ENCODE data around the gene PHLPP1. TPM values are rescaled to one million over a fixed set of nuclear protein-coding genes. Genes with fewer than 3 reads are reported as not detected.

The PHLPP1 gene
- total and polyA plus RNA-seq, 9 of the 15 experiments (the other 6 are each of a cell fraction or from before 2014, with no cell fraction given) = 0.56 to 9.0 (median 4.5) TPM

GRCh38 chr18:62829936-62830335, 114.6 kb downstream of the PHLPP1 start (continued):
- TF ChIP-seq PKNOX1 (IDR thresholded peaks at IDR 0.05) (peak; percentile 65), AFF4 (CRISPR knock-in tag; IDR thresholded peaks at IDR 0.05) (no peak), ZEB2 (IDR thresholded peaks at IDR 0.05) (0 out of 2 replicates have a peak, but pooled peaks have one; percentile 17), REST (IDR thresholded peaks at IDR 0.05; ENCODE audit: borderline replicate concordance) (no peak), REST (CRISPR knock-in tag; IDR thresholded peaks at IDR 0.05; ENCODE audit: low read depth) (no peak)
